Ovary (tissue), 9 donors: ENCODE measurements around the gene GPR108. TPM values are rescaled to one million over a fixed set of nuclear protein-coding genes. Genes with fewer than 3 reads are reported as not detected.

Experiments
- DNase-seq, 5 donors: peaks; one replicate each; pipeline ENCODE4 v3.0.0-alpha.2; 2019 to 2020
- H3K27ac ChIP-seq, 2 donors: fragments of 200-600 bp; one replicate each; pipeline versions ENCODE4 v1.5.1 to v1.8.0; 2019 to 2022
- H3K27me3 ChIP-seq: fragments of 200-600 bp; one replicate; pipeline ENCODE4 v1.8.0; 2022
- H3K36me3 ChIP-seq: fragments of 200-600 bp; sonication (generic); one replicate; pipeline ENCODE4 v1.5.1; 2019
- H3K4me1 ChIP-seq: one replicate; pipeline ENCODE4 v1.8.1; 2013; ENCODE audit warnings: mild to moderate bottlenecking, moderate library complexity; ENCODE audit not compliant: insufficient read depth
- H3K4me3 ChIP-seq: fragments of 200-600 bp; sonication (generic); one replicate; pipeline ENCODE4 v1.5.1; 2017
- H3K9me3 ChIP-seq, 2 donors: fragments of 200-600 bp in 1 of 2; sonication (generic) in 1 of 2; one replicate each; pipeline versions ENCODE4 v1.5.1 to v1.8.1; 2013 to 2019; ENCODE audit warnings: mild to moderate bottlenecking in 1 of 2, moderate library complexity in 1 of 2
- EP300 ChIP-seq: sonication (generic); formaldehyde crosslinking; IDR thresholded peaks from one replicate; pipeline ENCODE4 v1.6.1; 2017; ENCODE audit warnings: antibody characterized with exemption
- POLR2A ChIP-seq: fragments of 450-650 bp; IDR thresholded peaks from one replicate; pipeline ENCODE4 v1.6.1; 2017; ENCODE audit warnings: antibody characterized with exemption, mild to moderate bottlenecking, moderate library complexity
- WGBS, 3 donors: extraction: QIAGEN DNeasy Blood & Tissue Kit in 1 of 3; methylation state at CpG; one replicate each; pipeline versions ENCODE4 v1.1.5 to v1.1.7; 2013 to 2017; 5-methylcytosine and 5-hydroxymethylcytosine counted together
- intact Hi-C, 4 donors: fragments of 100-400 bp; cut with DNase I; formaldehyde crosslinking; loops; one replicate each; pipeline versions ENCODE4 v1.11.0 to v1.15.1; 2022 to 2023
- polyA plus RNA-seq, 2 donors: library from polyadenylated mRNA; stranded (reverse); fragments of 200-250 nt in 1 of 2; fragments of 350-450 nt in 1 of 2; fragmentation: Illumina TruSeq in 1 of 2; extraction: RNeasy Lipid Tissue Mini Kit (QIAGEN cat#74804) in 1 of 2; gene quantifications; one replicate each; pipeline ENCODE4 v1.2.3, GENCODE V29; 2013 to 2014
- total RNA-seq, 7 donors: library from RNA; depleted of rRNA in 2 of 7; stranded (reverse); fragments of >200 nt in 2 of 7; fragmentation: NEBNext Ultra II Directional in 3 of 7; extraction: Animal tissue kit (Norgen Biotek cat#: 25700) in 3 of 7; gene quantifications; one replicate each; pipeline versions ENCODE4 v1.1.0 to v1.2.4, GENCODE V29; 2016 to 2023
- TF ChIP-seq, protein P1 (sequence below), 3 donors: fragments of 450-650 bp in 2 of 3; fragments of 200-600 bp in 1 of 3; IDR thresholded peaks; one replicate each; pipeline versions ENCODE4 v1.5.1 to v1.8.0; 2016 to 2022; ENCODE audit warnings: antibody characterized with exemption in 3 of 3, mild to moderate bottlenecking in 1 of 3
- donor health status: DM: no; HTN: no; CAD: no; lungs with moderate emphysema.
- donor health status: DM: no; HTN: no; CAD: no.
- donor health status: Bipolar disorder and iron deficiency.
- donor health status: DM: yes; HTN: yes; CAD: no.
- donor health status: DM: no; HTN: no; CAD: no.
- donor health status: DM: yes; HTN: yes; CAD: no.

Gene GPR108
- total and polyA plus RNA-seq, 9 donors: 34.0 to 76.6 (median 61.0) TPM

DNA sequence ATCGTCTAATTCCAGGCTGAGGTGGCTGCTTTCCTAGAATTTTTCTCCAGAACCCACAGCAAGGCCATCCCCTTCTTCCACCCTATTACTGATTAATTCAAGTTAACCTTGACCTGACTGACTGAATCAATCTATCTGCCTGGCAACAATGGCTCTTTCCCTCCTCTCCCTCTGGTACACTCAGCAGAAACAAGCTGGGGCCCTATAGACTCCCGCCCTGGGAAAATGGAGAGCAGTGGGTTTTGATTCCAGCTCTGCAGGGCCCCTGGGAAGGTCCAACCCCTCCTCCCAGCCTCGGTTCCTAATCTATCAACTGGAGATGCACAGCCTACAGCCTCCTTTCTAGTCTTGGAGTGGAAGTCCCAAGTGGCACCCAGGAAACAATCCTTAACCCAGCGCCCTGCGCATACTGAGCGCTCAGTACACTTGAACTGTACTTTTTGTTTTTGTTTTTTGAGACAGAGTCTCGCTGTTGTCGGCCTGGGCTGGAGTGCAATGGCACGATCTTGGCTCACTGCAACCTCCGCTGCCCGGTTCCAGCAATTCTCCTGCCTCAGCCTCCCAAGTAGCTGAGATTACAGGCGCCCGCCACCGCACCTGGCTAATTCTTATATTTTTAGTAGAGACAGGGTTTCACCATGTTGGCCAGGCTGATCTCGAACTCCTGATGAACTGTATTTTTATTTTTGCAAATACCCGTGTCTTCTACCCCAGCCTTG is 11.7 kb downstream of the GPR108 start:
- H3K4me3 ChIP-seq: no peak overlapping the region
- no peaks in the 10 kb centered on the region for H3K27me3 ChIP-seq
- H3K4me1 ChIP-seq: peaks cover 4% of the 10 kb centered on the region
- H3K9me3 ChIP-seq: no peaks in the 10 kb centered on the region
- 81 to 83% (median 83%) methylated on average over 16 of the region's 16 CpGs for WGBS, 3 donors
- H3K36me3 ChIP-seq: no peaks in the 10 kb centered on the region
- no peak for DNase-seq
- H3K27ac ChIP-seq: peak overlapping the region in 1 of 2 donors; percentile 40
- intact Hi-C loops: no loop called here
- TF ChIP-seq, protein P1, sequence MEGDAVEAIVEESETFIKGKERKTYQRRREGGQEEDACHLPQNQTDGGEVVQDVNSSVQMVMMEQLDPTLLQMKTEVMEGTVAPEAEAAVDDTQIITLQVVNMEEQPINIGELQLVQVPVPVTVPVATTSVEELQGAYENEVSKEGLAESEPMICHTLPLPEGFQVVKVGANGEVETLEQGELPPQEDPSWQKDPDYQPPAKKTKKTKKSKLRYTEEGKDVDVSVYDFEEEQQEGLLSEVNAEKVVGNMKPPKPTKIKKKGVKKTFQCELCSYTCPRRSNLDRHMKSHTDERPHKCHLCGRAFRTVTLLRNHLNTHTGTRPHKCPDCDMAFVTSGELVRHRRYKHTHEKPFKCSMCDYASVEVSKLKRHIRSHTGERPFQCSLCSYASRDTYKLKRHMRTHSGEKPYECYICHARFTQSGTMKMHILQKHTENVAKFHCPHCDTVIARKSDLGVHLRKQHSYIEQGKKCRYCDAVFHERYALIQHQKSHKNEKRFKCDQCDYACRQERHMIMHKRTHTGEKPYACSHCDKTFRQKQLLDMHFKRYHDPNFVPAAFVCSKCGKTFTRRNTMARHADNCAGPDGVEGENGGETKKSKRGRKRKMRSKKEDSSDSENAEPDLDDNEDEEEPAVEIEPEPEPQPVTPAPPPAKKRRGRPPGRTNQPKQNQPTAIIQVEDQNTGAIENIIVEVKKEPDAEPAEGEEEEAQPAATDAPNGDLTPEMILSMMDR (IDR thresholded peaks at IDR 0.05): no peak
- TF ChIP-seq EP300: no peak
- TF ChIP-seq POLR2A: no peak

DNA sequence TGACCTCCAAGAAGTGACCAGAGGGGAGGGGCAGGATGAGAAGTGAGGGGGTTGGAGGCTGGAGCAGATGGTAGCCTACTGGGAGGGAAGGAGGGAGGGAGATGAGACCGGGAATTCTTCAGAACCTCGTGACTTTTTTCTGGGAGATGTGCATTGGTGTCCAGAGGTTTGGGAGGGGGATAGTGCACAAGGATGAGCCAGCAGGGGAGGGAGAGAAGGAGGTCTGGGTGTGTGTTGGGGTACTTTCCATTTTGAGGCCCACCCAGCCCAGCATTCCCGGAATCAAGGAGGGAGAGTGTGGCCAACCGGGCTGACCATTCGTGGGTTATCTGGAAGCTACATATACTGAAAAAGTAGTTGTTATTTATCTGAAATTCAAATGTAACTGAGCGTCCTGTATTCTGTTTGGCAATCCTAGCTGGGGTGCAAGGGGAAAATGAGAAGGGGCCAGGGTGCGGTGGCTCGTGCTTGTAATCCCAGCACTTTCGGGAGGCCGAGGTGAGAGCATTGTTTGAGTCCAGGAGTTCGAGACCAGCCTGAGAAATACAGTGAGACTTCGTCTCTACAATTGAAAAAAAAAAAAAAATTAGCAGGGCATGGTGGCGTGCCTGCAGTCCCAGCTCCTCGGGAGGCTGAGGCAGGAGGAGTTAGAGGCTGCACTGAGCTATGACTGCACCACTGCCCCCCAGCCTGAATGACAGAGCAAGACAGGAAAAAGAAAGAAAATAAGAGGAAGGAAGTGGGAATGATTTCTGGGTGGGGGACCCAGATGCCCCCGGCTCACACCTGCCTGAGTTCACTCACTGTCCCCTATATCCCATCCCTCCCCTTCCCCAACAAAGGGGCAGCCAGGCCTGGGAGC is 12.5 kb downstream of the GPR108 start:
- H3K27me3 ChIP-seq: no peaks in the 10 kb centered on the region
- 43 to 60% (median 45%) methylated on average over 15 of the region's 15 CpGs for WGBS, 3 donors
- peak in 1 of 5 donors; percentile 30 for DNase-seq
- no peaks in the 10 kb centered on the region for H3K9me3 ChIP-seq
- no peak for TF ChIP-seq POLR2A
- TF ChIP-seq EP300: no peak
- TF ChIP-seq, protein P1 (IDR thresholded peaks at IDR 0.05): no peak
- H3K27ac ChIP-seq: peak overlapping the region in 1 of 2 donors; percentile 40
- no peaks in the 10 kb centered on the region for H3K36me3 ChIP-seq
- H3K4me1 ChIP-seq: peaks cover 5% of the 10 kb centered on the region
- H3K4me3 ChIP-seq: no peak overlapping the region
- intact Hi-C loops: no loop called here

DNA sequence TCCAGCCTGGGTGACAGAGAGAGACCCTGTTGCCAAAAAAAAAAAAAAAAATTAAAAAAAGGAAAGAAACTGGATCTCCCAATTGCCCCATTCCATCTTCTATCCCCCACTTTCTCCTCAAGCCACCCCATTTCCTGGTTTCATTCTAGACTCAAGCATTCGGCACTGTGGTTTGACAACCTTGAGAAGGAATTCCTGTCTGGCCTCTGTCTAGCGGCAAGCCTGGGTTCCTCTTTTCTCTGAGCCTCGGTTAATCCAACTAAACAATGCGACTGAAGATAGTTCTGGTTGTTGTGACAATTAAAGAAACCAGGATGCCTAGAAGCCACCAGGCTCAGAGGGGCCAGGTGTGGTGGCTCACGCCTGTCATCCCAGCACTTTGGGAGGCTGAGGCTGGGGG is 13.6 kb downstream of the GPR108 start:
- Histone ChIP-seq H3K36me3 (no peaks in the 10 kb centered on the region), H3K4me3 (no peak overlapping the region), H3K27ac (peak overlapping the region in 1 of 2 donors; percentile 4), H3K9me3 (no peaks in the 10 kb centered on the region), H3K27me3 (no peaks in the 10 kb centered on the region), H3K4me1 (peaks cover 5% of the 10 kb centered on the region)
- WGBS, 3 donors: 38 to 60% (median 59%) methylated on average over 5 of the region's 5 CpGs
- DNase-seq: peak in 1 of 5 donors; percentile 10
- intact Hi-C loops: no loop called here
- no peak for TF ChIP-seq POLR2A

DNA sequence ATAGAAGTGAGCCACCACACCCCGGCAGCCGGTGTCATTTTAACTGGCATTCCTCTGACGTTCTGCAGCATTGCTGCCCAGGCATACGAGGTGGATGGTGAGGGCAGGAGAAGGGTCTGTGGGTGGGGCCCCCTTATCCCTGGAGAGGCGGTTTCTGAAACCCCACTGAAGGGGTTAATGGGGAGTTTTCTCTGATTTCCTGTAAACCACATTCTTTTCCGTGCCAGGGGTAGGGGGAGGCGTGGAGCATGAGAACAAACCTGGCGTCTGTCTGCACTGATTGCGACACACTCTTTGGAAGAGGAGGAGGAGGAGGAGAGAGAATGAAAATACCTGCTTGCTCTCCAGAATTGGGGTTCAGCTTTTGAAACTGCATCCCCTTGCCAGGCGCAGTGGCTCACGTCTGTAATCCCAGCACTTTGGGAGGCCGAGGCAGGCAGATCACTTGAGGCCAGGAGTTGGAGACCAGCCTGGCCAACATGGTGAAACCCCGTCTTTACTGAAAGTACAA is 14.2 kb downstream of the GPR108 start:
- intact Hi-C loops: no loop called here
- DNase-seq: peak; percentile 69 to 90 (median 82)
- TF ChIP-seq EP300 (peak; percentile 32), POLR2A (peak; percentile 30)
- TF ChIP-seq, protein P1 (IDR thresholded peaks at IDR 0.05): no peak
- WGBS, 3 donors: 7 to 13% (median 11%) methylated on average over 13 of the region's 13 CpGs
- H3K9me3 ChIP-seq: no peaks in the 10 kb centered on the region
- peaks cover 5% of the 10 kb centered on the region for H3K4me1 ChIP-seq
- no peaks in the 10 kb centered on the region for H3K36me3 ChIP-seq
- peak overlapping the region in 1 of 2 donors; percentile 4 for H3K27ac ChIP-seq
- no peak overlapping the region for H3K4me3 ChIP-seq
- H3K27me3 ChIP-seq: no peaks in the 10 kb centered on the region
